T-helper 9 cell (primary cell): ENCODE data around the gene CHIT1.

Experiments used
- DNase-seq: peaks from one replicate; pipeline ENCODE4 v3.0.0-alpha.2; 2020

Gene CHIT1

GRCh38 chr1:203174324-203174985, 55.0 kb downstream of the CHIT1 start:
- no peak for DNase-seq

- DNase-seq, result no peak
These were observed 55.9 kb downstream of the CHIT1 start for GRCh38 chr1:203173566-203173965.

- DNase-seq, result no peak
These were observed 56.4 kb downstream of the CHIT1 start for GRCh38 chr1:203173011-203173555.

GRCh38 chr1:203172184-203173010, 57.1 kb downstream of the CHIT1 start:
- peak; percentile 37 for DNase-seq

- no peak for DNase-seq
These were observed 57.9 kb downstream of the CHIT1 start for GRCh38 chr1:203171341-203172183.

- DNase-seq, result no peak
These were observed 58.7 kb downstream of the CHIT1 start for GRCh38 chr1:203170625-203171330.

- no peak for DNase-seq
These were observed 59.5 kb downstream of the CHIT1 start for GRCh38 chr1:203169770-203170520.

- DNase-seq, result no peak
These were observed 60.5 kb downstream of the CHIT1 start for GRCh38 chr1:203168991-203169390.

GRCh38 chr1:203168256-203168786, 61.2 kb downstream of the CHIT1 start:
- DNase-seq, result no peak

- no peak for DNase-seq
These were observed 61.6 kb downstream of the CHIT1 start for GRCh38 chr1:203167913-203168200.

GRCh38 chr1:203167026-203167912, 62.2 kb downstream of the CHIT1 start:
- no peak for DNase-seq

GRCh38 chr1:203166192-203166940, 63.1 kb downstream of the CHIT1 start:
- DNase-seq, result no peak
